LNCAP (cell line): ENCODE results near the gene CENPB.

ENCODE experiments used
- CTCF ChIP-seq: fragments of 450-650 bp; IDR thresholded peaks from 2 replicates; pipeline ENCODE4 v1.5.1; 2017; ENCODE audit warnings: mild to moderate bottlenecking

Gene CENPB

GRCh38 chr20:3764659-3765058 is 21.9 kb downstream of the CENPB start:
- TF ChIP-seq CTCF: no peak

- TF ChIP-seq CTCF: no peak
These were observed 22.6 kb downstream of the CENPB start for GRCh38 chr20:3763671-3764601.

GRCh38 chr20:3760655-3761348 is 25.7 kb downstream of the CENPB start:
- no peak for TF ChIP-seq CTCF

- TF ChIP-seq CTCF: no peak
These were observed 26.7 kb downstream of the CENPB start for GRCh38 chr20:3759884-3760283.

GRCh38 chr20:3759316-3759823 is 27.2 kb downstream of the CENPB start:
- TF ChIP-seq CTCF: no peak

- no peak for TF ChIP-seq CTCF
These were observed 28.0 kb downstream of the CENPB start for GRCh38 chr20:3758566-3758965.

GRCh38 chr20:3757268-3757667 is 29.3 kb downstream of the CENPB start:
- TF ChIP-seq CTCF: no peak
